Measurements from ENCODE around the gene DEAF1. TPM values are rescaled to one million over a fixed set of nuclear protein-coding genes. Genes with fewer than 3 reads are reported as not detected.

Gene DEAF1
- total RNA-seq, 1 donor from 2014 or later = 48.9 TPM

DNA sequence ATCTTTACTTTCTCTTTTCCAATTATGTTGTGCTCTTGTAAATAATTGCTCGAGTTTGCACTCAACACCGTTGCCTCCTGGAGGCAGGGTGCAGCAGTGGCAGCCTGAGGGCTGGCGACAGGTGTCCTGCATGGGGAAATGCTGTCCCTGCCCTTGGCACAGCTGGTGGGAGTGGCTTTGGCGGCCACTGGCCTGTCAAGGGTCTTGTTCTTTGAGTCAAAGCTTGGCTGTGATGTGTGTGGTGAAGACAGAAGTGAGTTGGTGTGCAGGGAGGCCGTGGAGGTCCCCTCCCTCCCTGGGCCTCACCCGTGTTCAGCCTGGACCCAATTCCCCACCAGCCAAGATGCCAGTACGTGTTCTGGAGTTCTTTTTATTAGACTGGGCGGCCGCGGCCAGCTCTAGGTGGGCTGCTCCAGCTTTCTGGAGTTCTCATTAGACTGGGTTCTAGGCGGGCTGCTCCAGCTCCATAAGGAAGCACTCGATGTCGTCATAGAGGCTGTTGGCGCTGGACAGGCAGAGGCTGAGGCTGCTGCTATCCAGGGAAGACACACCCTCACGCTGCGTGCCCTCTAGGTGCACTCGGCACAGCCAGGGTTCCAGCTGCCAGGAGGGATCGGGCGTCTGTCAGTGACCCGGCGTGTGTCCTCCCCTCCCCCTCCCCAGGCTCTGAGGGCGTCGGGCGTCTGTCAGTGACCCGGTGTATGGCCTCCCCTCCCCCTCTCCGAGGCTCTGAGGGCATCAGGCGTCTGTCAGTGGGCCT is 82.6 kb downstream of the DEAF1 start:
- Mint-ChIP-seq H3K27me3 (ENCODE audit: low read depth, unreplicated experiment) (no peaks in the 10 kb centered on the region), H3K4me3 (ENCODE audit: unreplicated experiment) (peak overlapping the region; percentile 71), H3K9me3 (ENCODE audit: unreplicated experiment) (no peaks in the 10 kb centered on the region), H3K36me3 (ENCODE audit: low read depth, unreplicated experiment) (peaks cover 16% of the 10 kb centered on the region), H3K4me1 (ENCODE audit: low read depth, unreplicated experiment) (peaks cover 5% of the 10 kb centered on the region), H3K27ac (ENCODE audit: unreplicated experiment) (peak overlapping the region; percentile 75)
- no peak overlapping the region for H2AFZ ChIP-seq (ENCODE audit: low read depth, low read length)
- DNase-seq (ENCODE audit: low read depth) (no peak), FAIRE-seq (no peak)
- no peaks in the 10 kb centered on the region for H3K9me3 ChIP-seq (ENCODE audit: insufficient read depth, low read depth, low read length)
- H3K4me2 ChIP-seq (ENCODE audit: low read length) = no peak overlapping the region
- H3K4me1 ChIP-seq (ENCODE audit: insufficient read depth, low read length) = peaks cover 11% of the 10 kb centered on the region
- no peak overlapping the region for H3K9ac ChIP-seq (ENCODE audit: low read length)
- H4K20me1 ChIP-seq (ENCODE audit: insufficient read depth, low read length) = peaks cover 64% of the 10 kb centered on the region
- H3K27ac ChIP-seq (ENCODE audit: low read depth, low read length) = no peak overlapping the region
- H3K79me2 ChIP-seq (ENCODE audit: insufficient read depth, low read length) = peaks cover 13% of the 10 kb centered on the region
- TF ChIP-seq EZH2 (IDR thresholded peaks at IDR 0.05; ENCODE audit: insufficient read depth, low read length) = no peak
- TF ChIP-seq, protein P1, sequence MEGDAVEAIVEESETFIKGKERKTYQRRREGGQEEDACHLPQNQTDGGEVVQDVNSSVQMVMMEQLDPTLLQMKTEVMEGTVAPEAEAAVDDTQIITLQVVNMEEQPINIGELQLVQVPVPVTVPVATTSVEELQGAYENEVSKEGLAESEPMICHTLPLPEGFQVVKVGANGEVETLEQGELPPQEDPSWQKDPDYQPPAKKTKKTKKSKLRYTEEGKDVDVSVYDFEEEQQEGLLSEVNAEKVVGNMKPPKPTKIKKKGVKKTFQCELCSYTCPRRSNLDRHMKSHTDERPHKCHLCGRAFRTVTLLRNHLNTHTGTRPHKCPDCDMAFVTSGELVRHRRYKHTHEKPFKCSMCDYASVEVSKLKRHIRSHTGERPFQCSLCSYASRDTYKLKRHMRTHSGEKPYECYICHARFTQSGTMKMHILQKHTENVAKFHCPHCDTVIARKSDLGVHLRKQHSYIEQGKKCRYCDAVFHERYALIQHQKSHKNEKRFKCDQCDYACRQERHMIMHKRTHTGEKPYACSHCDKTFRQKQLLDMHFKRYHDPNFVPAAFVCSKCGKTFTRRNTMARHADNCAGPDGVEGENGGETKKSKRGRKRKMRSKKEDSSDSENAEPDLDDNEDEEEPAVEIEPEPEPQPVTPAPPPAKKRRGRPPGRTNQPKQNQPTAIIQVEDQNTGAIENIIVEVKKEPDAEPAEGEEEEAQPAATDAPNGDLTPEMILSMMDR (IDR thresholded peaks at IDR 0.05; ENCODE audit: insufficient read depth, low read depth, low read length) = no peak
- H3K36me3 ChIP-seq (ENCODE audit: insufficient read depth, low read length) = peaks cover 6% of the 10 kb centered on the region
- no peaks in the 10 kb centered on the region for H3K27me3 ChIP-seq (ENCODE audit: insufficient read depth, low read length)
- no peak overlapping the region for H3K4me3 ChIP-seq (ENCODE audit: insufficient read depth, low read depth, low read length)

GRCh38 chr11:611001-611996 is 83.7 kb downstream of the DEAF1 start:
- Mint-ChIP-seq H3K36me3 (ENCODE audit: low read depth, unreplicated experiment) (peaks cover 19% of the 10 kb centered on the region), H3K27ac (ENCODE audit: unreplicated experiment) (peak overlapping the region; percentile 34), H3K4me1 (ENCODE audit: low read depth, unreplicated experiment) (peaks cover 5% of the 10 kb centered on the region), H3K4me3 (ENCODE audit: unreplicated experiment) (no peak overlapping the region), H3K27me3 (ENCODE audit: low read depth, unreplicated experiment) (no peaks in the 10 kb centered on the region), H3K9me3 (ENCODE audit: unreplicated experiment) (no peaks in the 10 kb centered on the region)
- Histone ChIP-seq H3K36me3 (ENCODE audit: insufficient read depth, low read length) (peaks cover 15% of the 10 kb centered on the region), H3K79me2 (ENCODE audit: insufficient read depth, low read length) (peaks cover 13% of the 10 kb centered on the region), H3K4me3 (ENCODE audit: insufficient read depth, low read depth, low read length) (no peak overlapping the region), H3K4me2 (ENCODE audit: low read length) (no peak overlapping the region), H3K9ac (ENCODE audit: low read length) (no peak overlapping the region), H3K4me1 (ENCODE audit: insufficient read depth, low read length) (peaks cover 11% of the 10 kb centered on the region), H2AFZ (ENCODE audit: low read depth, low read length) (no peak overlapping the region), H4K20me1 (ENCODE audit: insufficient read depth, low read length) (peaks cover 70% of the 10 kb centered on the region), H3K27me3 (ENCODE audit: insufficient read depth, low read length) (no peaks in the 10 kb centered on the region), H3K9me3 (ENCODE audit: insufficient read depth, low read depth, low read length) (no peaks in the 10 kb centered on the region), H3K27ac (ENCODE audit: low read depth, low read length) (no peak overlapping the region)
- FAIRE-seq (no peak), DNase-seq (ENCODE audit: low read depth) (no peak)
- TF ChIP-seq, protein P1 (IDR thresholded peaks at IDR 0.05; ENCODE audit: insufficient read depth, low read depth, low read length) = no peak
- no peak for TF ChIP-seq EZH2 (IDR thresholded peaks at IDR 0.05; ENCODE audit: insufficient read depth, low read length)

Measured in astrocyte (in vitro differentiated cells and primary cell).